ENCODE measurements around the gene MED25. TPM values are rescaled to one million over a fixed set of nuclear protein-coding genes. Genes with fewer than 3 reads are reported as not detected.
A peak's percentile ranks its signal among the peaks of the same experiment; 100 is the strongest.

Gene MED25
- total and polyA plus RNA-seq, 9 of the 15 experiments (the other 6 are each of a cell fraction or from before 2014, with no cell fraction given), result 4.1 to 93.9 (median 19.3) TPM

GRCh38 chr19:49817964-49818648 is at the start of gene MED25 (continued):
- TF ChIP-seq FOXA1 (IDR thresholded peaks at IDR 0.05; ENCODE audit: borderline replicate concordance) (no peak), ZNF143 (CRISPR knock-in tag; IDR thresholded peaks at IDR 0.05) (peak; percentile 75), SIRT6 (IDR thresholded peaks at IDR 0.05; ENCODE audit: low read depth, low read length) (no peak), ZNF695 (CRISPR knock-in tag; IDR thresholded peaks at IDR 0.05) (no peak), TAF15 (IDR thresholded peaks at IDR 0.05; ENCODE audit: low read depth, low read length) (no peak), ATF2 (CRISPR knock-in tag; IDR thresholded peaks at IDR 0.05) (no peak), FOXJ2 (tag; IDR thresholded peaks at IDR 0.05) (no peak), JUNB (CRISPR knock-in tag; conservative IDR thresholded peaks at IDR 0.05) (no peak), PCBP2 (IDR thresholded peaks at IDR 0.05; ENCODE audit: low read depth, low read length, poor library complexity, severe bottlenecking) (no peak), PCBP1 (IDR thresholded peaks at IDR 0.05; ENCODE audit: low read depth, low read length, poor library complexity, severe bottlenecking) (no peak), MCM7 (IDR thresholded peaks at IDR 0.05) (no peak), RBBP5 (IDR thresholded peaks at IDR 0.05; ENCODE audit: borderline replicate concordance, insufficient read depth, low read length, poor library complexity, severe bottlenecking) (peak; percentile 61), CREB3 (tag; conservative IDR thresholded peaks at IDR 0.05; ENCODE audit: low read depth) (peak; percentile 75; the same call in 1 of the 2 replicates), NCOA6 (IDR thresholded peaks at IDR 0.05) (no peak), CBX8 (IDR thresholded peaks at IDR 0.05; ENCODE audit: borderline replicate concordance, extremely low read depth, low read depth, low read length, poor library complexity, severe bottlenecking) (no peak), ZNF830 (CRISPR knock-in tag; IDR thresholded peaks at IDR 0.05) (no peak), GMEB1 (CRISPR knock-in tag; IDR thresholded peaks at IDR 0.05) (peak; percentile 70), ZNF740 (CRISPR knock-in tag; IDR thresholded peaks at IDR 0.05) (no peak), ZNF740 (tag; IDR thresholded peaks at IDR 0.05) (no peak), TEAD2 (tag; IDR thresholded peaks at IDR 0.05) (no peak), CC2D1A (IDR thresholded peaks at IDR 0.05) (no peak), TSC22D4 (tag; IDR thresholded peaks at IDR 0.05) (no peak), ZNF263 (CRISPR knock-in tag; IDR thresholded peaks at IDR 0.05; ENCODE audit: borderline replicate concordance) (0 out of 2 replicates have a peak, but pooled peaks have one; percentile 45), MTF1 (CRISPR knock-in tag; IDR thresholded peaks at IDR 0.05; ENCODE audit: borderline replicate concordance) (no peak)

Data from K562 (cell line).